WTC11 (cell line): ENCODE data around the gene CXXC4.

ENCODE experiments used
- CREB1 ChIP-seq: sonication (generic); formaldehyde crosslinking; IDR thresholded peaks from 2 replicates; pipeline ENCODE4 v1.8.0; 2023; ENCODE audit warnings: mild to moderate bottlenecking, missing genetic modification reagents
- CTCF ChIP-seq: fragments of 200-600 bp; IDR thresholded peaks from 2 replicates; pipeline ENCODE4 v1.8.0; 2022; ENCODE audit warnings: antibody characterized with exemption
- ESRRA ChIP-seq: sonication (generic); formaldehyde crosslinking; IDR thresholded peaks from 2 replicates; pipeline ENCODE4 v1.8.1; 2022; ENCODE audit warnings: mild to moderate bottlenecking, missing genetic modification reagents, borderline replicate concordance
- FOXK1 ChIP-seq: sonication (generic); formaldehyde crosslinking; IDR thresholded peaks from 2 replicates; pipeline ENCODE4 v1.8.0; 2022; ENCODE audit warnings: mild to moderate bottlenecking, moderate library complexity, missing genetic modification reagents
- MAX ChIP-seq: sonication (generic); formaldehyde crosslinking; IDR thresholded peaks from 2 replicates; pipeline ENCODE4 v1.8.0; 2022; ENCODE audit warnings: mild to moderate bottlenecking, missing genetic modification reagents
- TCF7 ChIP-seq: sonication (generic); formaldehyde crosslinking; IDR thresholded peaks from 2 replicates; pipeline ENCODE4 v1.8.0; 2022; ENCODE audit warnings: mild to moderate bottlenecking, low read depth, missing genetic modification reagents, moderate library complexity
- USF2 ChIP-seq: sonication (generic); formaldehyde crosslinking; IDR thresholded peaks from 2 replicates; pipeline ENCODE4 v1.8.1; 2023; ENCODE audit warnings: mild to moderate bottlenecking, missing genetic modification reagents, moderate library complexity

GRCh38 chr4:104494822-104495559, at the start of gene CXXC4:
- no peak for TF ChIP-seq CTCF
- no peak for TF ChIP-seq MAX
- TF ChIP-seq TCF7, result no peak
- peak; percentile 48; the same call in 1 of the 2 replicates for TF ChIP-seq FOXK1 (CRISPR knock-in tag)
- TF ChIP-seq CREB1 (CRISPR knock-in tag), result no peak
- TF ChIP-seq USF2 (CRISPR knock-in tag), result no peak
- TF ChIP-seq ESRRA (CRISPR knock-in tag), result no peak
